IPS DF 19.7 (cell line): ENCODE data around the gene MATN1.
"Not testable (repeated sequence)": the region's sequence is repeated elsewhere in the genome, so short reads cannot be mapped to it uniquely, and the experiment has no call there.

ENCODE experiments used
- DNase-seq: peaks from one replicate; pipeline ENCODE4 v3.0.0-alpha.2; 2013; ENCODE audit warnings: low read depth, low spot score

MATN1 gene, protein sequence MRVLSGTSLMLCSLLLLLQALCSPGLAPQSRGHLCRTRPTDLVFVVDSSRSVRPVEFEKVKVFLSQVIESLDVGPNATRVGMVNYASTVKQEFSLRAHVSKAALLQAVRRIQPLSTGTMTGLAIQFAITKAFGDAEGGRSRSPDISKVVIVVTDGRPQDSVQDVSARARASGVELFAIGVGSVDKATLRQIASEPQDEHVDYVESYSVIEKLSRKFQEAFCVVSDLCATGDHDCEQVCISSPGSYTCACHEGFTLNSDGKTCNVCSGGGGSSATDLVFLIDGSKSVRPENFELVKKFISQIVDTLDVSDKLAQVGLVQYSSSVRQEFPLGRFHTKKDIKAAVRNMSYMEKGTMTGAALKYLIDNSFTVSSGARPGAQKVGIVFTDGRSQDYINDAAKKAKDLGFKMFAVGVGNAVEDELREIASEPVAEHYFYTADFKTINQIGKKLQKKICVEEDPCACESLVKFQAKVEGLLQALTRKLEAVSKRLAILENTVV

DNA sequence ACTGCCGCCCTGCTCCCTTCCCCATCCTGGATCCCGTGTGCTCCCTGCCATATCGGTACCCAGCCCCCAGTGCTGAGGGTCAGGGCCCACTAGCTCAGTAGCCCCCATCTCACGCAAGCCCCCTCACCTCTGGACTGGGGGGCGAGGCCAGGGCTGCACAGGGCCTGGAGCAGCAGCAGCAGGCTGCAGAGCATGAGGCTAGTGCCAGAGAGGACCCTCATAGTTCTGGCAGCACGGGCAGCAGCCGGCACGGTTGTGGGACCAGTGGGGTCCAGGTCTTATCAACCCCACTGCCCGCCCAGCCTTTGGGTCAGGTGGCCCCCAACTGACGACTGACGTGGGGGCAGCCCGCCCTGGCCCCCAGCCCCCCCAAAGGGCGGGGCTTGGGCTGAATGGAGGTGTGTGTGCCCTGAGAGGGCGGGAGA lies at the start of gene MATN1:
Gene MATN1 (minus strand): TSS at position 255 of the 425 bp plus-strand sequence. CDS start 34 bp downstream, at position 221.
- no peak for DNase-seq

DNA sequence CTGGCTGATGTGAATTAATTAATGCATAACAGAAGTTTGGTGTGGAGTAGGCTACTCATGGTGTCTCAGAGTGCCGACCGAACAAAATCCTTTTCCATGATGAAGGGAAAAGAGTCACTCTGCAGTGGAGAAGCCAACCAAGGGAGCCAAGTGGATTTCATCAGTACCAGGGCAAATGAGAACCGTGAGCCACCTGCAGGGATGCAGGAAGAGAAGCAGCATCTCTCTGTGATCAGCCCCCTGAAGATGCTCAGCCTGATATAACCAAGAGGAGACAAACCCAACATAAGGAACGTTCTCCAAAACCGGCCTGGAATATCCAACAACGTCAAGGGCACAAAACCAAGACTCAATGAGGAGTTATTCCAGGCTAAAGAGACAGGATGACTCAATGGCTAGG lies 47.6 kb upstream of the MATN1 start:
- DNase-seq = no peak

DNA sequence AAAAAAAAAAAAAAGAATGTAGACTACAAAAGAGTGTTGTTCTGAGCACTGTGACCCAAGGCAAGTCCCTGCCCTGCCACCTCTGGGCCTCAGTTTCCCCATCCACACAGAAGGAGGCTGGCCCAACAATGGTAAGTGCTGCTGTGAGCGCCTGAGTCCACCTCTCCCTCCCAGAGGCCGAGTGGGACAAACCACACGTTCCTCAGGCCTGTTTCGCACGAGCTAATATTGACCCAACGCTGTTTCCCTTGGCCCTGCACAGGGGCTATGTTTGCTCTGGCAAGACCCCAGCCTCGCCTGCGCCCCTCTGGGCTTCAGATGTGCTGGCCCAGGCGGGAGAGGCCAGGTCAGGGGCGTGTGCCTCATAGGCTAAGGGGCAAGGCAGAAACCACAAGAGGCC lies 46.8 kb upstream of the MATN1 start:
- no peak for DNase-seq

DNA sequence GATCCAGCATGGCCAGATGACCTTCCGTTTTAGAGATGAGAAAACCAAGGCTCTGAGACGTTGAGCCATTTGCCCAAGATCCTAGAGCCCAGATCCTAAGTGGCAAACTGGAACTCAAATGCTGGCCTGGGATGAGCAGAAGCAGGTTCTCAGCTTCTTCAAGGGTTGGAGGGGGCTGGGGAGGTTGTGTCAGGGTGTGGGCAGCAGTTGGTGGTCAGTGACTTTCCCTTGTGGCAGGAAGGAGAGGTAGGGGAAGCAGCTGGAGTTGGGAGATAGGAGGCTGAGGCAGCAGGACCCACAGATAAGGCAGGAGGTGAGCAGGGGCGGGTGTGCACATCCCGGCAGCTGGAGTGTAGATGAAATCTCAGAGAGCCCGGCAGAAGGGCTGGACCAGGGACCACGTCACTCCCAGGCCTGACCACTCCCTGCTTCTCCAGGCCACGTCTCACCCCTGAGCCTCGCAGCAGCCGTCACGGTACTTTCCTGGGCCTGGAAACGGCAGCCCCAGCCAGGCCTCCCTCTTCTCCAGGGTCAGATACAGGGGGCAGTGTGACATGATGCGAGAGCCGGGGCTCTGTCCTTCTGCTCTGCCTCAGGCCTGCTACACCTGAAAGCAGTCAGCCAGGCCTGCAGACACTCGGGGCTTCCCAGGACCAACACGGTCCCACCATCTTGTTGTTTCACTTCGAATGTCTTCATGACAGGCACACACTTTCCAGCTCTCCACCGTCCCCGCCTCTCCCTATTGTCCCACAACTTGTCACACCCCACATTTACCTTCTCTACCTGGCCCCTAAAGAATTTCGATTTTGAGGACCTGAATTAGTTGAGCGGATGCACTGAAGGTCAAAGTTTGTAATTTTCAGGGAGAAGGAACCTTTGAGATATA lies 45.7 kb upstream of the MATN1 start:
- DNase-seq = no peak

DNA sequence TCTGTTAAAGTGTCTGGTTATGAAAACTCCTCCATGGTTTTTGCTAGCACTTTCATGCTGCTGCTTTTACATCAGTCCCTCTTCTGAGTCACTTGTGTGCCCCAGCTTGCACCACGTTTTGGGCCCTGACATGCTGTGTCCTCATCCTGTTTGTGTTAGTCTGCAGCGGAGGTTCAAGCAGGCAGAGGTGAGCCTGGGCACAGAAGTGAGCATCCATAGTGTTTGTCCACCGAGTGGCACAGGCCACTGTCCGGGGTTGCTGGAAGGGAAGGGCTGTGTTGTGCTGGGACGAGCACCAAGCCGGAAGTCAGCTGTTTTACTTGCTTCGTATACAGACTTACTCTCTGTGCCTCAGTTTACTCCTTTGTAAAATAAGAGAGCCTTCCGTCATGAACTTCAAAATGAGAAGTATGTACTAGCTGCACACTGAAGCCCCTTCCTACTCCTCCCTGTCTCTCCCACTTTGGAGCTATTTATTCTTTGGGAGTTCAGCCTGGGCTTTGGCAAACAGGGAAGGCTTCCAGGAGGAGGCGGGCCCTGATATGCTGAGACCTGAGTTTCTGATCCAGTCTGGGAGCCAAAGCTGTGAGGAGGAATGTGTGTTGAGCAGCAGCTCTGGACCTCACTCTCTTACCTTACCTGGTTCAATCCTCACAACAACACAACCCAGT lies 44.9 kb upstream of the MATN1 start:
- DNase-seq = no peak

DNA sequence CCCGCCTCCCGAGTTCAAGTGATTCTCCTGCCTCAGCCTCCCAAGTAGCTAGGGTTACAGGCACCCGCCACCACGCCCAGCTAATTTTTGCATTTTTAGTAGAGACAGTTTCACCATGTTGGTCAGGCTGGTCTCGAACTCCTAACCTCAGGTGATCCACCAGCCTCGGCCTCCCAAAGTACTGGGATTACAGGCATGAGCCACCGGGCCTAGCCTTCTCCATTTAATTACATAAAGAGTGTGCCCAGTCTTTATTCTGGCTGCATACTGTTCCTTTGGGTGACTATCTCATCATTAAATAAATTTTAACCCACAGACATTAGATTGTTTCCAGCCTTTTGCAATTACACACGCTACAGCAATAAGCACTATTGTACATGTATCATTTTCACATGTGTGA lies 43.6 kb upstream of the MATN1 start:
- not testable (repeated sequence) for DNase-seq

DNA sequence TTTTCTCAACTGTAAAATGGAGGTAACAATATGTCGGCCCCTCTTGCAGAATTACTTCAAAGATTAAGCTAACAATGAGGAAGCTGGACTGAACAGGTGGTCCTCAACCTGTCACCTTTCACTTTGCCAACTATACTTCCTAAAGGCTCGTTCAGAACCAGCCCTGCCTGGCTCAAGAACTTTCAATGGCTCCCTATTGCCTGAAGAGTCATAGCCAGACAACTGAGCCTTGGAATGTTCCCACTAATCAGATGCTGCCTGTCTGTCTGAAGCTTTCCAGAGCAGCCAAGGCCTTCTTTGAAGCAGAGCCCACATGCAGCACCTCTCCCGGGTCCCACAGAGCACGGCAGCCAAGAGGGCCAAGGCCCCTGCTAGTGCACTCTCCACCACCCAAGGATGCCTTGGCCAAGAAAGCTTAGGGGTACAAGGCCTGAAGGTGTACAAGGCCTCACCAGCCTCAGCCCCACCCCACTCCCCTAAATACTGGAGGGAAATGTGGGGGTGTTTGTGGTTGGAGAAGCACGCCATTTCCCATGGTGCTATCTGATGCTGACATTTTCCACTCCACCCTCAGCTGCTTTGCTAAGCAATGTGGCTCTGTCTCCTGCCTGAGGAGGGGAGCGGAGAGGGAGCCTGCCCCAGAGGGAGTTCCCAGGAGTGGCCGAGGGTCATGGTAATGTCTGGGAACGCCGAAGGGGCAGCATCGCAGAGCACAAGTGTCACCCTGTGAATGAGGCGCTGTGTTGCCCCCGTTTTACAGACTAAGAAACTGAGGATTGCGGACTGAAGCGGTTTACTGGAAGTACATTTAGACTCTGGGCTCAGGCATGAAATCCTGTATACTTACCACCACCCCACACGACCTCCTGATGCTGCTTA lies 42.4 kb upstream of the MATN1 start:
- DNase-seq = no peak

DNA sequence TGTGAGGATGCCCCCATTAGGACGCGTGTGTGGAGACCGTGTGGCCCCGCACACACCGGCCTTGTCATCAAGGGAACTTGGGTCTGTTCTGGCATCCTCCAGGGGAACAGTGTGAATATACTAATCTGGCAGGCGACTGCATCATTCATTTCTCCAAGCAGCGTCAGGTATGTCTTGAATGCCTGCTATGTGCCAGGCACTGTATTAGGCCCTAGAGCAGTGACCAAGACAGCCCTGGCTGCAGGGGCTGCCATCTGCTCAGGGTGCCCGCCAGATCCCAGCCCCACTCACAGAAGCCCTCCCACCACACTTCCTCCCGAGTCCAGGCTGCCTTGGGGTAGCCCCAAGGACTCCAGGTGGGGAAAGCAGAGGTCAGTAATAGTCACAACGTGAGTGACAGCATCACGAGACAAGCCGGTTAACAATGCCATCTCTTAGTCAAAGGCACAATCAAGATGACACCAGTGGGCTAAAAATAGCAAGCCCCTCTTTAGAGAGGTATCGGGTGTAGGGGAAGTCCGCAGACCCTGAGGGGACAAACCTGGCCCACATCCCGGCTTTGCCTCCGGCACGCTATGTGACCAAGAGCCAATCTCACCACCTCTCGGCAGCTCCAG lies 41.7 kb upstream of the MATN1 start:
- no peak for DNase-seq

DNA sequence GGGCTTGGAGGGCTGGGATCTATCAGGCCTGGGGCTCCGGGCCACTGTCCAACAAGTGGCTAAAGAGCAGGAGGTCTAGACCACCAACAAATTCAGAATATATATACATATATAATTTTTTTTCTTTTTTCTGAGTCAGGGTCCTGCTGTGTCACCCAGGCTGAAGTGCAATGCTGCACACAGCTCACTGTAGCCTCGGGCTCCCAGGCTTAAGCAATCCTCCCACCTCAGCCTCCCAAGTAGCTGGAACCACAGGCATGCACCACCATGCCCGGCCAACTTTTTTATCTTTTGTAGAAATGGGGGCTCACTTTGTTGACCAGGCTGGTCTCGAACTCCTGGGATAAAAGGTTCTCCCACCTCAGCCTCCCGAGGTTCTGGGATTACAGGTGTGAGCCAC lies 41.0 kb upstream of the MATN1 start:
- DNase-seq = no peak

DNA sequence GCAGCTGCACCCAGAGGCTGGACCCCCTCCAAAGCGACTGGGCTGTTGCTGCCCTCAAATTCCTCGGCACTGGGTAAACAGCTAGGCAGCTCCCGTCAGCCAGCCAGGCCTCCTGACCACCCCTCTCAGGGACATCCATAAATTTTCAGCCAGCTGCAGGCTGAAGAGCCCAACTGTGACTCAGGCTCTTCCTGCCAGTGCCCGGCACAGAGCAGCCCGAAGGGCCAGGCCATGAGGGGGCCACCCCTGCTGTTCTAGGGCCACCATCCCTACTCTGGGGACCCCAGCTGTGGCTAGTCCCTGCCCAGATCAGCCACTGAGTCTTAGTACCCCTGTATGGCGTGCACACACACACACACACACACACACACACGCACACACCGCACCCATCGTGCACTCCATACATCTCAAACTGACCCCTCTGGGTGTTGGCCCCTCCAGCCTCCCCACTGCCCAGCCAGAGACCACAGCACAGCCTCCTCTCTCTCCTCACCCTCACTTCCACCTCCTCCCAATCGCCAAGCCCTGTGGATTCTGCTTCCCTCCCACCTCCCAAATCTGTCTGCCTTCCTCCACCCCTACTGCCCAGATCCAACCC lies 40.4 kb upstream of the MATN1 start:
- no peak for DNase-seq

DNA sequence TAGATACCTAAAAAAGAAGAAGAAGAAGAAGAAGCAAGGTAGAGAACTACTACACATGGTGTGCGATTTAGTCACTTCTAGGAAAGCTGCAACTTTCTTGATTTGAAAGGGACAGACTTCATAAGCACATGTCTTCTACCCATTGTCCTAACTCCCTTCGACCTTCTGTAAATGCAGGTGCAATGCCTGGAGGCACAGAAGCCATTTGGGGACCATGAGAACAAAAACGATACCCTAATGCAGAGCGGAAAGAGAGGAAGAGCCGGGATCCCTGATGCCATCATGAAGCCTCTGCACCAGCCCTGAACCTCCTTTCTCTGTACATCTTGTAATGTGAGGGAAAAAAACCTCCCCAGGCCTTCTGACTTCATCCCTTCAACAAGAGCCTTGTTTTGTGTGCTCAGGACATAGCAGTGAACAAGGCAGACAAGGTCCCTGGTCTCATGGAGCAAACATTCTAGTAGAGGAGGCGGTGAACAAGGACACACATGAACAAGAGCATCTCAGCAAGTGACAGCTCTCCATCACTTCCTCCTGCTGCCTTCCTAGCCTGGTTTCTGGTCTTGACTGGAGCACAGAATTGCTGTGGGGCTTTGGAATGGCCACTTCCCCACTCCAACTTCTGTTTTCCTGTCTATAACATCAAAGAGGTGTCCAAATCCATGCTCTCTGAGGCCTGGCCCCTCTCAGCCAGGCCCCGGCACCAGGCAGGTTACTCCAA lies 39.7 kb upstream of the MATN1 start:
- no peak for DNase-seq

DNA sequence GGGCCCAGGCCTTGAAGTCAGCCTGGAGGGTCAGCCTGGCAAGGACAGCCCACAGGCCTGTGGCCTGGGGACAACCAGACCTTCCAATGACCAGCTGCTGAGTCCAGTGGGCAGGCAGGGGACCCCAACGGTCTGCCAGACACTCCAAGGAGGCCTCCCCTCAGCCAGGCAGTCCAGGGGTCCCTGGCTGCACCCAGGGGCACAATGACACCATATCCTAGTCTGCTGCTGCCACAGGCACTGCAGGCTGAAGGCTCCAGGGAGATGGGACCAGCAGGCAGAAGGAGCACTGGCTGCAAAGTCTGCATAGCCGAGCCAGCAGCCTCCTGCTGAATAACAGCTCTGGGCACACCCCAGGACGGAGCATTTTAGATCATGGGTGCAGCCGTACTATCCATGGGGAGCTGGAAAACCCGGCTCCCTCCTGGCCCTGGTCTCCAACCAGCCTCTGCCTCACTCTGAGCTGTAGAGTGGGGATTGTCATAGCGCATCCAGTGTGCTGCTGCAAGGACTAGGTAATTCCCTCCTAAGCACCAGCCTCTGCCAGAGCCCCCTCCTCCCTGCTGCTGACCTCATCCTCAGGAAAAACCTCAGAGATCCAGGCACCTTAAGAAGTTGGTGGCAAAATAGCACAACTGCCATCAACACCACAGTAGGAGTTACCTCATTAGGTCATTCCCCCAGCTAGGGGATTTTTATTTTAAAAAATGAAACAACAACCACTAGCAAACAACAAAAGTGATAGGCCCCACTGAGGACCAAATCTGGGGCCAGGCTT lies 39.0 kb upstream of the MATN1 start:
- DNase-seq = no peak

DNA sequence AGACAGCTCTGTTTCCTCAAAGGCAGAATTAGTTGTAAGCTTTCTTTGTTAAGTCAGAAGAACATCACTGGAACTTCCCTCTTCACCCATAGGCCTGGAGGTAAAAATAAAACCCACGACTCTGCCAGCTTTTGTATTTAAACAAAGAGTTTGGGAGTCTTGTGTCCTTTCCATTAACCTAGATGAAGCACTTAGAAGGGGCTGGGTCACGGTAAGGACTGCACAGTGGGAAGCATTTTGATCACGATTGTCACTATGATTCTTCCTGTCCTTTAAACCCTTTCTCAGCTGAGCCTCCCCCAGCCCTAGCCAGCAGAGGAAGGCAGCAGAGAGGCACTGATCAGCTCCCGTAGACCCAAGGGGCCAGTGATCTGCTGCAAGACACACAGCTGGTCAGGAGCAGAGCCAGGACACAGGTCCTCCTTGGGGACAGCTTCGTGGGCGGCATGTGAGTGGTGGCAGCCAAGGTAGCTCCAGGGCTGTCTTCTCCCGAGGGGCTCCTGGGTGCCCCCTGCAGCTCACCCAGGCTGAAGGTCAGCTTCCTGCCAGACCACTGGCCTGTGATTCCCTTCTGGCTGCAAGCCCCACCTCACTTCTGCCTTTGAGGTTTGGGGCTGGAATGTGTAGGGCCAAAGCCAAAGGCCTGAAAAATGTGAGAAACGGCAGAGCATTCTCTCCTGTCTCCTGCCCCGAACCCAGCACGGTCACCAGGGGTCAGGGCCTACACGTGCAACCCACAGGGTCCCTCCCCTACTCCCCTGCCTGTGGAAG lies 38.2 kb upstream of the MATN1 start:
- DNase-seq = no peak

DNA sequence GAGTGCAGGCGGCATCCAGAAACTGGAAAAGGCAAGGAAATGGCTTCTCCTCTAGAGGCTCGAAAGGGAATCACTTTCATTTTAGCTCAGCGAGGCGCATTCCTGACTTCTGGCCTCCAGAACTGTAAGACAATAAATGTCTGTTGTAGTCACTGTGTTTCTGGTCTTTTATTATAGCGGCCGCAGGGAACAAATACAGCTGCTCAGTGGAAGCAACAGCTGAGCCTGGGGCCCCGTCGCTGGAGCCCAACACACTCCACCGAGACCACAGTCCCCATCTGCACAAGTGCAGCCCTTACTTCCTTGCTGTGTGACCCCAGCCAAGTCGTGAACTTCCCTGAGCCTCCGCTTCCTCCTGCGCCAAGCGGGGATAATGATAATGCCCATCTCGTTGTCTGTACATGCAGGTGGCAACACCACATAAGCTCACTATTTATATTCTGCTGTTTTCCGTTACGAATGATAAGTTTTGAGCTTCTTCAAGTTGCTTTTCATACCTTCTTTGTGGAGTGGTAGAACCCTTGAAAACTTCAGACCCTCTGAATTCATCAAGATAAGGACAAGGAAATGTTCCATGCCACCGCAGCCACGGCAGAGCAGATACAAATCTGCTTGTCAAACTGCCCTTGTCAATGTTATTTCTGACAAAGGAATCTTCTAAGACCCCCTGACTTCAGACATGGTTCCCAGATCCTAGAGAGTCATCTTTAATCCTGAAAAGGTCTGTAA lies 37.4 kb upstream of the MATN1 start:
- DNase-seq = no peak

DNA sequence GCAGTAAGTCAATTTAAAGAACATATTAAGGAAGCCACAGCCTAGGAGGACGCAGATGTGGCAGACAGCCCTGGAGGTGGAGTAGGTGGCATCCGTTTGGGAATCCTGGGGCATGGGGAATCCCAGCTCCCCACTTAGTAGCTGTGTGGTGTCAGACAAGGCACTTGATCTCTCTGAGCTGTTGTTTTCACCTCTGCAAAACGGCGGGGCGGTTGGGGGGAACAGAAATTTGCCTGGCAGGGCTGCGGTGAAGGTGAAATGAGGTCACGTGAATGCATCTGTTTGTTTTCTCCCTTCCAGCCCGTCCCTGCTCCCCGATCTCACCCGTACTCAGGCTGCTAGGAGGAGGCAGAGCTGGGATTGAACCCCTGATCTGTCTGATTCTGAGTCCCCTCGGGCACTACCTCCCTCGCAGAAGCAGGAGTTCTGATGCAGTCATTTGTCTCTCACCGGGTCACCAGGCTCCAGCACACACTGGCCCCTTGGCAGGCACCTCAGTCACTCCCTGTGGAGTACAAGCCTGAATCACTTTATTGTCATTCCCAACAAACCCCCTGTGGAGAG lies 36.4 kb upstream of the MATN1 start:
- no peak for DNase-seq

DNA sequence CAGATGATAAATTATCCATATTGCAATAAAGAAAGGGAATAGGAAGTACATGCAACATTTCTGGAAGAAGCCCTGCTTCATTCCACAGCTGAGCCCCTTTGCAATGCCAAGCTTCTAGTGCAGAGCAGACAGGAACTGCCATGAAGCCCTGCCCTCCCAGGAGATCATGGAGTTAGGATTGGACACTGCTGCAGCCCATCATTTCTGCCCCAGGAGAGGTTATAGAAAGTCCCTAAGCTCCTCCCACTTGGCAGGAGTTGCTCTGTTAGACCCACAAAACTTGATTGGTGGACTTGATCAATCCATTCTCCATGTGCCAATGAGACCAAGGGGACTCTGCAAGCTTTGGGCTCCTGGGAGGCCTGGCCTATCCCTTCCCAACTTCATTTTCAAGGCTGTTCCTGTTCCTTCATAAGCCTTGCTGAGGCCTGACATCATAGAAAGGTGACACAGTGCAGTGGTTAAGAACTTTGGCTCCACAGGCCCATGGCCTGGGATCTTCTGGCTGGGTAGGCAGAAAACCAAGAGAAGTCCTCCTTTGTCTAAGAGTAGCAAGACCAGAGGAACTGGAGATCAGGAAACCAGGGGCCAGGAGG lies 35.5 kb upstream of the MATN1 start:
- DNase-seq = no peak
